ENCODE measurements around the gene ANXA6. TPM values are rescaled to one million over a fixed set of nuclear protein-coding genes. Genes with fewer than 3 reads are reported as not detected.

Gene ANXA6
- total and polyA plus RNA-seq, 2 of the 4 experiments (the other 2 are of a cell fraction), result 355 to 610 TPM

DNA sequence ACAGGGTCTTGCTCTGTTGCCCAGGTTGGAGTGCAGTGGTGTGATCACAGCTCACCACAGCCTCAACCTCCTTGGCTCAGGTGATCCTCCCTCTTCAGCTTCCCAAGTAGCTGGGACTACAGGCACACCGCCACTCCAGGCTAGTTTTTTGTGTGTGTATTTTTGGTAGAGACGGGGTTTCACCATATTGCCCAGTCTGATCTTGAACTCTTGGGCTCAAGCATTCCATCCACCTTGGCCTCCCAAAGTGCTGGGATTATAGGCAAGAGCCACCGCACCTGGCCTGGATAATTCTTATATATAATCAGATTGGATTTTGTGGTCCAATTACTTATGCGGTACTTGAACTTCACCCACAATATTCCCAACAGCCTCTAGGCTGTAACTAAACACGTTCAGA lies 46.5 kb upstream of the ANXA6 start:
- CTCF ChIA-PET, result no interaction called here

More for the DNA sequence above, 46.5 kb upstream of the ANXA6 start:
- WGBS, 2 experiments (ENCODE audit: extremely low coverage in 2 of 2, insufficient read length in 1 of 2), result no CpG with 5 or more reads among the region's 5 CpGs
- POLR2A ChIA-PET (ENCODE audit: unreplicated experiment), result no interaction called here
- Histone ChIP-seq H4K8ac (ENCODE audit: low read depth in 2 of 2, low read length in 2 of 2) (no peak overlapping the region), H2AK5ac (ENCODE audit: low read depth, low read length) (no peak overlapping the region), H4K5ac (ENCODE audit: low read depth, low read length) (no peak overlapping the region), H3K9me3 (ENCODE audit: control insufficient read depth, insufficient read depth, low read length) (no peaks in the 10 kb centered on the region), H3K79me1 (ENCODE audit: low read depth in 1 of 2, low read length in 2 of 2) (no peaks in the 10 kb centered on the region), H3K4me2 (ENCODE audit: low read depth, low read length) (no peak overlapping the region), H3K27ac (ENCODE audit: insufficient read depth, low read length) (no peak overlapping the region), H3K9ac (ENCODE audit: low read depth, low read length) (no peak overlapping the region), H2BK15ac (ENCODE audit: low read depth, low read length) (no peak overlapping the region), H2AFZ (replicated peaks; ENCODE audit: low read length, poor library complexity) (no peak overlapping the region), H2AK9ac (replicated peaks; ENCODE audit: low read depth, low read length, poor library complexity) (no peak overlapping the region), H3K4ac (ENCODE audit: low read depth, low read length) (no peak overlapping the region), H2BK20ac (ENCODE audit: low read depth, low read length) (no peak overlapping the region), H3K23ac (ENCODE audit: low read depth, low read length) (no peak overlapping the region), H3K4me3 (ENCODE audit: insufficient read depth, low read depth, low read length) (no peak overlapping the region), H3K18ac (ENCODE audit: low read depth, low read length) (no peak overlapping the region), H3K27me3 (ENCODE audit: control insufficient read depth, insufficient read depth, low read length) (peaks cover 6% of the 10 kb centered on the region; the same call in 1 of the 2 replicates), H2BK120ac (ENCODE audit: low read depth, low read length) (no peak overlapping the region), H3K9me1 (ENCODE audit: insufficient read depth, low read length) (no peaks in the 10 kb centered on the region), H3K56ac (ENCODE audit: extremely low read depth, insufficient read depth, low read length) (no peak overlapping the region), H2BK5ac (ENCODE audit: low read depth, low read length, poor library complexity, severe bottlenecking) (no peak overlapping the region), H4K20me1 (ENCODE audit: insufficient read depth, low read length) (no peaks in the 10 kb centered on the region), H4K91ac (ENCODE audit: insufficient read depth, low read depth, low read length) (no peak overlapping the region), H3K14ac (replicated peaks; ENCODE audit: low read depth, low read length) (no peak overlapping the region), H3K36me3 (ENCODE audit: control insufficient read depth, insufficient read depth, low read length) (no peaks in the 10 kb centered on the region), H3K4me1 (ENCODE audit: control insufficient read depth, insufficient read depth, low read length) (no peaks in the 10 kb centered on the region)
- ATAC-seq (ENCODE audit: low read depth), result no peak
- DNase-seq, result no peak
- intact Hi-C loops (cut with micrococcal nuclease) (no loop called here), dilution Hi-C loops (cut with HindIII; ENCODE audit: low sequenced_read_pairs, unreplicated experiment) (no loop called here), in situ Hi-C loops (cut with MboI; ENCODE audit: low sequenced_read_pairs) (no loop called here)
- no peak for TF ChIP-seq MAFK (IDR thresholded peaks at IDR 0.05; ENCODE audit: low read depth, low read length)
- TF ChIP-seq RCOR1 (IDR thresholded peaks at IDR 0.05; ENCODE audit: insufficient replicate concordance, low read length), result no peak
- no peak for TF ChIP-seq SMC3 (IDR thresholded peaks at IDR 0.05; ENCODE audit: low read depth, low read length)
- TF ChIP-seq RAD21 (IDR thresholded peaks at IDR 0.05; ENCODE audit: low read length), result no peak
- no peak for TF ChIP-seq CEBPB (IDR thresholded peaks at IDR 0.05; ENCODE audit: low read depth, low read length)
- TF ChIP-seq CHD1 (IDR thresholded peaks at IDR 0.05; ENCODE audit: low read depth, low read length), result no peak
- no peak for TF ChIP-seq RFX5 (IDR thresholded peaks at IDR 0.05; ENCODE audit: low read depth, low read length)
- no TSS peak for BruUV-seq (replicated peaks)

Data from IMR-90 (cell line).